Thyroid gland (tissue), 4 donors: ENCODE data around the gene GH2. TPM values are rescaled to one million over a fixed set of nuclear protein-coding genes. Genes with fewer than 3 reads are reported as not detected.

Experiments used
- DNase-seq, 2 donors: peaks; one replicate each; pipeline ENCODE4 v3.0.0-alpha.2; 2019
- H3K27ac ChIP-seq, 3 donors: fragments of 200-600 bp; sonication (generic); 1 replicate in 2 of 3; 2 replicates in 1 of 3; pipeline ENCODE4 v1.5.1; 2016 to 2019; ENCODE audit warnings: mild to moderate bottlenecking in 1 of 3, moderate library complexity in 1 of 3
- H3K27me3 ChIP-seq: fragments of 200-600 bp; sonication (generic); one replicate; pipeline ENCODE4 v1.5.1; 2019
- H3K36me3 ChIP-seq, 2 donors: fragments of 200-600 bp; sonication (generic); one replicate each; pipeline ENCODE4 v1.5.1; 2016 to 2019
- H3K4me1 ChIP-seq, 2 donors: fragments of 200-600 bp; sonication (generic); one replicate each; pipeline ENCODE4 v1.5.1; 2017 to 2019
- H3K4me3 ChIP-seq, 3 donors: fragments of 200-600 bp; sonication (generic); replicated peaks in 1 of 3; 1 replicate in 2 of 3; 2 replicates in 1 of 3; pipeline ENCODE4 v1.5.1; 2016; ENCODE audit warnings: mild to moderate bottlenecking in 1 of 3
- H3K9me3 ChIP-seq: fragments of 200-600 bp; sonication (generic); one replicate; pipeline ENCODE4 v1.5.1; 2017
- CTCF ChIP-seq, 6 experiments: fragments of 200-600 bp in 3 of 6; fragments of 450-650 bp in 3 of 6; sonication (generic) in 3 of 6; IDR thresholded peaks; one replicate each; pipeline ENCODE4 v1.5.1; 2016 to 2019; ENCODE audit warnings: antibody characterized with exemption in 6 of 6, mild to moderate bottlenecking in 2 of 6, inconsistent platforms in 1 of 6, moderate library complexity in 1 of 6
- POLR2A ChIP-seq, 2 donors: fragments of 450-650 bp; IDR thresholded peaks; one replicate each; pipeline ENCODE4 v1.6.1; 2017; ENCODE audit warnings: antibody characterized with exemption in 2 of 2, mild to moderate bottlenecking in 2 of 2, moderate library complexity in 1 of 2
- WGBS, 2 donors: methylation state at CpG; one replicate each; pipeline ENCODE4 v1.1.5; 2017; 5-methylcytosine and 5-hydroxymethylcytosine counted together
- intact Hi-C: fragments of 100-400 bp; cut with DNase I; formaldehyde crosslinking; loops from one replicate; pipeline ENCODE4 v1.15.1; 2023
- small RNA-seq: library from RNA; depleted of rRNA; stranded (forward); fragments of <200 nt; gene quantifications from one replicate; pipeline ENCODE3, GENCODE V24; 2016
- total RNA-seq, 4 donors: library from RNA; depleted of rRNA; stranded (reverse); fragments of >200 nt; gene quantifications; one replicate each; pipeline ENCODE4 v1.2.3, GENCODE V29; 2016

The GH2 gene
- total RNA-seq, 4 donors from 2014 or later = not detected

DNA sequence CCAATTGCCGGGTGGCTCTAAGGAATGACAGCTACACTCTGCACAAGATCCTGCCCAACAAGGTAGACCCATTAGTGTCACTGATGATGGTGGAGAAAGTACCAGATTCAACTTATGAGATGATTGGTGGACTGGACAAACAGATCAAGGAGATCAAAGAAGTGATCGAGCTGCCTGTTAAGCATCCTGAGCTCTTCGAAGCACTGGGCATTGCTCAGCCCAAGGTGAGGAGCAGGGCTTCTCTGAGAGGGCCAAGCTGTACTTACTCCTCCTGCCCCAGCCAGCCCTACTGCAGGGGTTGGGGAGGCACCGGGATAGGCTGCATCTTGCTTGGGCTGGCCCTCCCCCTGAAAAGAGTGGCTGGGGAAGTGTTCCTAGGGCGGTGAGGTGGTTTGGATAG is 51.5 kb downstream of the GH2 start:
- intact Hi-C loops = no loop called here
- H3K4me3 ChIP-seq = no peak overlapping the region
- H3K27ac ChIP-seq = no peak overlapping the region
- DNase-seq = no peak
- no peaks in the 10 kb centered on the region for H3K9me3 ChIP-seq
- no peaks in the 10 kb centered on the region for H3K27me3 ChIP-seq
- TF ChIP-seq POLR2A (IDR thresholded peaks at IDR 0.05) (no peak), CTCF (IDR thresholded peaks at IDR 0.05) (no peak)
- WGBS, 2 donors = 92 to 94% methylated on average over 5 of the region's 5 CpGs
- H3K4me1 ChIP-seq = peaks cover 14 to 29% of the 10 kb centered on the region in 2 donors
- H3K36me3 ChIP-seq = peaks cover 58 to 60% of the 10 kb centered on the region in 2 donors

Small RNA genes lying within 50 kb of the gene (small RNA-seq; reads per million reads assigned to genes)
- gene AC040958.1 (not detected), gene AC127029.1 (not detected), gene GH1 (not detected)

Other genes with a start within 250 kb of the GH2 start
- gene LIMD2, start 181.8 kb downstream of the GH2 start, total RNA-seq = 10 to 100 TPM in 1 of 4 donors, 1 to 10 TPM in 3; 3.9 to 10.7 (median 7.2) TPM
- 10 to 100 TPM; 28.6 to 44.6 (median 32.2) TPM for gene STRADA, start 140.1 kb downstream of the GH2 start, total RNA-seq
- 100 to 1,000 TPM in 1 of 4 donors, 10 to 100 TPM in 3; 69.4 to 120 (median 85.1) TPM for gene CCDC47, start 108.3 kb downstream of the GH2 start, total RNA-seq
- gene DDX42, start 107.8 kb downstream of the GH2 start, total RNA-seq = 100 to 1,000 TPM in 1 of 4 donors, 10 to 100 TPM in 3; 76.3 to 138 (median 89.1) TPM
- gene PSMC5, start 54.5 kb downstream of the GH2 start, total RNA-seq = 10 to 100 TPM; 79.1 to 98.3 (median 86.4) TPM
- gene FTSJ3, start 54.3 kb downstream of the GH2 start, total RNA-seq = 10 to 100 TPM; 37.8 to 64.7 (median 47.2) TPM
- 100 to 1,000 TPM in 1 of 4 donors, 10 to 100 TPM in 3; 75.0 to 101 (median 90.4) TPM for gene SMARCD2, start 39.3 kb downstream of the GH2 start, total RNA-seq
- not detected for gene CSH2, start 8.3 kb downstream of the GH2 start, total RNA-seq
- not detected for gene CSH1, start 14.6 kb upstream of the GH2 start, total RNA-seq
- not detected for gene CSHL1, start 29.3 kb upstream of the GH2 start, total RNA-seq
- not detected for gene GH1, start 36.9 kb upstream of the GH2 start, total RNA-seq
- gene CD79B, start 50.4 kb upstream of the GH2 start, total RNA-seq = 1 to 10 TPM in 2 of 4 donors, not detected in 2; 1.3 to 1.8 TPM
- gene SCN4A, start 91.0 kb upstream of the GH2 start, total RNA-seq = 1 to 10 TPM; 2.4 to 7.1 (median 4.0) TPM
- gene PRR29, start 116.4 kb upstream of the GH2 start, total RNA-seq = 1 to 10 TPM; 1.7 to 5.6 (median 4.2) TPM
- 10 to 100 TPM; 20.3 to 41.8 (median 30.6) TPM for gene ICAM2, start 138.7 kb upstream of the GH2 start, total RNA-seq
- 10 to 100 TPM in 3 of 4 donors, 1 to 10 TPM in 1; 9.5 to 20.2 (median 12.8) TPM for gene ERN1, start 248.2 kb upstream of the GH2 start, total RNA-seq